HepG2 (cell line): ENCODE results near the gene STOM. TPM values are rescaled to one million over a fixed set of nuclear protein-coding genes. Genes with fewer than 3 reads are reported as not detected.
A peak's percentile ranks its signal among the peaks of the same experiment; 100 is the strongest.

Source experiments
- FOSL2 ChIP-seq: sonication (generic); formaldehyde crosslinking; IDR thresholded peaks from 2 replicates; pipeline ENCODE4 v1.4.0; 2020; ENCODE audit warnings: missing genetic modification reagents
- FUBP1 ChIP-seq: sonication (generic); formaldehyde crosslinking; IDR thresholded peaks from 2 replicates; pipeline ENCODE4 v1.5.1; 2020; ENCODE audit warnings: missing genetic modification reagents, mild to moderate bottlenecking, borderline replicate concordance
- HNF4G ChIP-seq, 2 experiments: sonication (generic) in 1 of 2; formaldehyde crosslinking in 1 of 2; IDR thresholded peaks; 2 replicates each; pipeline versions ENCODE4 v1.4.0 to v1.6.1; 2011 to 2020; ENCODE audit warnings: borderline replicate concordance in 2 of 2, low read depth in 2 of 2, mild to moderate bottlenecking in 2 of 2, low read length in 1 of 2, missing genetic modification reagents in 1 of 2, moderate library complexity in 1 of 2
- HOXA5 ChIP-seq: sonication (generic); formaldehyde crosslinking; IDR thresholded peaks from 2 replicates; pipeline ENCODE4 v1.4.0; 2020; ENCODE audit warnings: missing genetic modification reagents
- IKZF5 ChIP-seq: IDR thresholded peaks from 2 replicates; pipeline ENCODE4 v1.6.1; 2018; ENCODE audit warnings: missing genetic modification reagents, mild to moderate bottlenecking, missing compliant biosample characterization
- KDM4B ChIP-seq: sonication (generic); formaldehyde crosslinking; IDR thresholded peaks from 2 replicates; pipeline ENCODE4 v1.4.0; 2020; ENCODE audit warnings: missing genetic modification reagents
- MAFG ChIP-seq: sonication (generic); formaldehyde crosslinking; IDR thresholded peaks from 2 replicates; pipeline ENCODE4 v1.5.1; 2020; ENCODE audit warnings: mild to moderate bottlenecking, missing genetic modification reagents
- MXD1 ChIP-seq: sonication (generic); formaldehyde crosslinking; IDR thresholded peaks from 2 replicates; pipeline ENCODE4 v1.4.0; 2020; ENCODE audit warnings: mild to moderate bottlenecking, missing genetic modification reagents
- RBAK ChIP-seq: sonication (generic); formaldehyde crosslinking; IDR thresholded peaks from 2 replicates; pipeline ENCODE4 v1.5.1; 2020; ENCODE audit warnings: mild to moderate bottlenecking, missing genetic modification reagents
- REST ChIP-seq, 2 experiments: IDR thresholded peaks; 2 replicates each; pipeline ENCODE4 v1.6.1; 2011 to 2012; ENCODE audit warnings: low read length in 2 of 2, borderline replicate concordance in 1 of 2, low read depth in 1 of 2, mild to moderate bottlenecking in 1 of 2, moderate library complexity in 1 of 2
- SNAPC5 ChIP-seq: sonication (generic); formaldehyde crosslinking; IDR thresholded peaks from 2 replicates; pipeline ENCODE4 v1.8.1; 2023; ENCODE audit warnings: mild to moderate bottlenecking, missing genetic modification reagents, borderline replicate concordance
- TOE1 ChIP-seq: sonication (generic); formaldehyde crosslinking; IDR thresholded peaks from 2 replicates; pipeline ENCODE4 v1.4.0; 2020; ENCODE audit warnings: mild to moderate bottlenecking, missing genetic modification reagents
- ZFP91 ChIP-seq: sonication (generic); formaldehyde crosslinking; IDR thresholded peaks from 2 replicates; pipeline ENCODE4 v1.9.0; 2022; ENCODE audit warnings: missing genetic modification reagents, mild to moderate bottlenecking, borderline replicate concordance
- ZNF121 ChIP-seq: sonication (generic); formaldehyde crosslinking; IDR thresholded peaks from 2 replicates; pipeline ENCODE4 v1.5.0; 2020; ENCODE audit warnings: mild to moderate bottlenecking, missing genetic modification reagents
- ZNF256 ChIP-seq: sonication (generic); formaldehyde crosslinking; conservative IDR thresholded peaks from 2 replicates; pipeline ENCODE4 v1.4.0; 2020; ENCODE audit warnings: missing genetic modification reagents
- ZNF367 ChIP-seq: sonication (generic); formaldehyde crosslinking; IDR thresholded peaks from 2 replicates; pipeline ENCODE4 v1.4.0; 2020; ENCODE audit warnings: missing genetic modification reagents, borderline replicate concordance
- ZNF431 ChIP-seq: sonication (generic); formaldehyde crosslinking; IDR thresholded peaks from 2 replicates; pipeline ENCODE4 v1.9.0; 2022; ENCODE audit warnings: missing genetic modification reagents, low read depth, mild to moderate bottlenecking, borderline replicate concordance
- ZNF577 ChIP-seq: sonication (generic); formaldehyde crosslinking; IDR thresholded peaks from 2 replicates; pipeline ENCODE4 v1.4.0; 2020; ENCODE audit warnings: mild to moderate bottlenecking, low read depth, missing genetic modification reagents, borderline replicate concordance
- ZNF839 ChIP-seq: sonication (generic); formaldehyde crosslinking; IDR thresholded peaks from 2 replicates; pipeline ENCODE4 v1.4.0; 2020; ENCODE audit warnings: missing genetic modification reagents, mild to moderate bottlenecking, borderline replicate concordance
- ZSCAN30 ChIP-seq: sonication (generic); formaldehyde crosslinking; IDR thresholded peaks from 2 replicates; pipeline ENCODE4 v1.5.0; 2020; ENCODE audit warnings: mild to moderate bottlenecking, missing genetic modification reagents
- polyA plus RNA-seq, 8 experiments: library from polyadenylated mRNA; depleted of rRNA in 3 of 8; stranded (reverse) in 7 of 8; unstranded in 1 of 8; fragments of >200 nt; fragmentation: Illumina TruSeq in 4 of 8; extraction: Trizol in 4 of 8; gene quantifications; 2 replicates each; pipeline versions ENCODE4 v1.2.1 to v1.2.3, GENCODE V29; 2011 to 2016; ENCODE audit warnings: low read depth in 4 of 8, missing spikeins in 1 of 8, mixed read lengths in 1 of 8; ENCODE audit not compliant: insufficient read depth in 1 of 8
- total RNA-seq, 5 experiments: library from RNA; depleted of rRNA; stranded (reverse); fragments of >200 nt; fragmentation: Illumina TruSeq; extraction: Trizol; gene quantifications; 2 replicates each; pipeline ENCODE4 v1.2.3, GENCODE V29; 2016; ENCODE audit warnings: low read depth in 1 of 5

Gene STOM
- total and polyA plus RNA-seq, 2 of the 13 experiments (the other 11 are each of a cell fraction or from before 2014, with no cell fraction given): 43.6 to 165 TPM

- TF ChIP-seq REST (IDR thresholded peaks at IDR 0.05; ENCODE audit: borderline replicate concordance in 1 of 2, low read depth in 1 of 2, low read length in 2 of 2): no peak
- no peak for TF ChIP-seq MXD1 (CRISPR knock-in tag)
- TF ChIP-seq SNAPC5 (CRISPR knock-in tag): no peak
- no peak for TF ChIP-seq FUBP1 (CRISPR knock-in tag)
- no peak for TF ChIP-seq KDM4B (CRISPR knock-in tag)
- no peak for TF ChIP-seq HOXA5 (CRISPR knock-in tag)
- TF ChIP-seq ZNF256 (CRISPR knock-in tag): no peak
- TF ChIP-seq ZNF839: no peak
- no peak for TF ChIP-seq ZNF577 (CRISPR knock-in tag)
- no peak for TF ChIP-seq ZNF367 (CRISPR knock-in tag)
- no peak for TF ChIP-seq ZNF121 (CRISPR knock-in tag)
- TF ChIP-seq MAFG (CRISPR knock-in tag): no peak
- no peak for TF ChIP-seq ZNF431 (CRISPR knock-in tag)
- no peak; the same call in 1 of the 2 replicates for TF ChIP-seq IKZF5 (CRISPR knock-in tag)
- no peak for TF ChIP-seq ZSCAN30 (CRISPR knock-in tag)
- TF ChIP-seq RBAK (CRISPR knock-in tag): no peak
- TF ChIP-seq FOSL2 (CRISPR knock-in tag): peak; percentile 77
- TF ChIP-seq TOE1 (CRISPR knock-in tag): no peak
- peak; percentile 94 for TF ChIP-seq HNF4G (IDR thresholded peaks at IDR 0.05; ENCODE audit: borderline replicate concordance, low read depth, low read length)
- TF ChIP-seq HNF4G (CRISPR knock-in tag; IDR thresholded peaks at IDR 0.05; ENCODE audit: borderline replicate concordance, low read depth): peak; percentile 90; the same call in 1 of the 2 replicates
- peak; percentile 64; the same call in 1 of the 2 replicates for TF ChIP-seq ZFP91 (CRISPR knock-in tag)
These were observed 72.0 kb downstream of the STOM start (continued) for GRCh38 chr9:121298016-121298538.
